Hematopoietic multipotent progenitor cell treated with erythropoietin and hydrocortisone succinate and interleukin-3 and kit ligand, for 8 days (in vitro differentiated cells): ENCODE data around the gene PCBP2.

Source experiments
- DNase-seq: peaks from one replicate; pipeline ENCODE4 v3.0.0-alpha.2; 2015

PCBP2 gene

DNA sequence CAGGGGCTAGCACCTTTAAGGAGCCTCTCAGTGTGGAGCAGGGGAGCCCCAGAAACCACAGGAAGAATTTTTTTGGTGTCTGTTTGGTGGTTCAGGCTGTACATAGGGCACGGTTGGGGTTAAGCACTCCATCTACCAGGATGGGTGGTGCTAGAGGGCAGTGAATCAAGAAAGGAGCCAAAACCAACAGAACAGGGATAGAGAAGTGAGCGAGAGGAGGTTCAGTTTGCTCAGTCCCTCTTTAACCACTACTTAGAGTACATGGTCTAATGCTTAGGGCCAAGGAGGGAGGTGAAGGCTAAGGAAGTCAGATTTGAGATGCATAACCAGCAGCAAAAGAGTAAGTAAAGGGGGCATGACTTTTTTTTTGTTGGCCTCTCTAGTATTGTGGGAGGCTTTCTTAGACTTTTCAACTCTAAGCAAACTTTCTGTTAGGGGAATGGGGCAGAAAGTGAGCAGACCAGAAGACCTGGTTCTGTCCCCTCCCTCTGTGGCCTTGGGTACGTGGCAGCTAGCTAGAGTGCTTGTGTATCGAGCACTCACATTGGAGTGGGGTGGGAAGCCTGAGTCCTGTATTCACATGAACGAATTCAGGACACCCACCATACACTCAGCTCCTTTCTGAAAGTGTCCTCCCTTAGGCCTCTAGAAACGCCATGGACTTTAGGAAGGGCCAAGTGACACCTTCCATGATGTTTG lies 62.0 kb downstream of the PCBP2 start:
- no peak for DNase-seq

DNA sequence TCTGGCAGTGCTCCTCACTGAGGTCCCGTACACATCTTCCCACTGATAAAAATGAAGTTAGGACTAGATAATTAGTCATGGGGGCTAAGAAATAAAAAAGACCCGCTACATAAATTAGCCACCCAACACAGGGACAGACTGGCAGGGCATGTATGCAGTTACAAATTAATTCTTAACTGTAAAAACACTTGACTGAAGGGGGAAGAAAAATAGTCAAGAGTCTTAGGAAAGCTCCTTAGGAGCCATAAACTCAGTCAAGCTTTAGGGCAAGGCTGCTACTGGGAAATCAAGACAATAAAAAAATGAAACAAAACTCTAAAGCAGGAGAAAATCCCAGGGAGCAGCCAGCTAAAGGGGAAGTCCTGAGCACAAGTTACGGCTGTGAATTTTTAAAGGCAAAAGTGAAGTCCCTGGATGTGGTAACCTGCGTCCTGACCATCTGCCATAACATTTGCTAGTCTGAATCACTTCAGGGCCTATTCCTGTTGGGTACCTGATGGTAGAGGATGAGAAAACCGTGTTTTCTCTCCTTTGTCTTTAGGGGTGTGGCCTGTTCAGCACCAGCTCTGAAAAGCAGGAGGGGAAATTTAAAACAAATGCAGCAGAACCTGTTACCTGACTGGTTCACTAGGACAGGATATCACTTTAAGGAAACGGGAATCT lies 62.9 kb downstream of the PCBP2 start:
- DNase-seq = no peak

DNA sequence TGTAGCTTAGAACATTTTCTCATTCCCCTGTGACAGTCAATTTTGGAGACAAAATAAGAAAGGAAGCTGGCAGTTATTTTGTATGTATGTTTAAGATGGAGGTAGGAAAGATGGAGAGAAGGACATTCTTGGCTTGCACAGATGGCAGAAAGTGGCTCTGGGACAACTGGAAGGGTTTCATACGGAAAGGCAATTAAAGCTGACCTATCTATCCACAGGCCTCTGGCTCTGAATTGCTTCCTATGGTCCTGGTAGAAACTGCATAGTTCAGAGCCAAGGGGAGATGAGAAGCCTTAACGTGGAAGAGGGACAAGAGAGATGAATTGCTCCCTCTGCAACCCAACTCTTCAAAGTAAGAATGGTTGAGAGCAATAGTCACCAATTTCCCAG lies 63.4 kb downstream of the PCBP2 start:
- no peak for DNase-seq

DNA sequence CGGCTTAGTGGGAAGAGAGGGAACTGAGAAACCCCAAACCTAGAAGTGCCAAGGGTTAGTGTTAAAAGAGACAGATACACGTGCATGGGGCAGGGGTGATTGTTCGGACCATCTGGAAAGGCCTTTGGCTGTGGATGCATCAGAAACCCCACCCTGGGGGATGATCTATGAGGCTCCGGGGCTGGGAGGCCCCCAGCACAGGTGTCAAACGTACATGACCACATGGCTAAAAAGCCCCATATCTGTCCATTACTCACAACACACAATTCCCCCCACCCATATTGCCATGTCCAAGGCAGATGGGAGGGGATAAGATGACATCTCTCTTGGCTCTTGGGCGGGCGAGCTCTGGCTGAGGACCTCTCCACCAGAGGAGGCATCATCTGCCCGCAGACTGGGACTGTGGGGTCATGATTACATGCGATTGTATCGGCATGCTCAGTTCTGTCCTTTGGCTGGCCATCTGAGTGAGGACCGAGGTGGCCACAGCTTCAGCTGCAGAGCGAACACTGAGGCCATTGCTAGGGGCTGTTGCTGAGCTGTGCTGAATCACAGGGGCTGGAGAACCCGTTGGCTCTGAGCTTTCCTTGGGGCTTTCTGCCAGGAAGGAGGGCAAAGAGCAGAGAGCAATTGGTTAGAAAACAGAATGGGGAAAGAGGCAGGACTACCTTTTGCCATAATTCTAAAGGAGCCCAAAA lies 65.0 kb downstream of the PCBP2 start:
- DNase-seq = no peak

DNA sequence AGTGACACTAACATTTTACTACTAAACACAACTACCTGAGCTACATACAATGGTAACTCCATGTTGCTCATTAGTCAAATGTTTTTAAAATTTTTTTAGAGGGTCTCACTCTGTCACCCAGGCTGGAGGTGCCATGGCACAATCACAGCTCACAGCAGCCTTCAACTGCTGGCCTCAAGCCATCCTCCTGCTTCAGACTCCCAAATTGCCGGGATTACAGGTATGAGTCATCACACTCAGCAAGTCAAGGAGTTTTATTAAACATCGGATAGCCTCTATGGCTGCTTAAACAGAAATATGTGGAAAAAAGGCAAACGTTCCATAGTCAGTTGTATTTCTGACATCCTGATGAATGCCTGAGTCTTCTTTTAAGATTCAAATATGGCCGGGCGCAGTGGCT lies 66.5 kb downstream of the PCBP2 start:
- DNase-seq = no peak

DNA sequence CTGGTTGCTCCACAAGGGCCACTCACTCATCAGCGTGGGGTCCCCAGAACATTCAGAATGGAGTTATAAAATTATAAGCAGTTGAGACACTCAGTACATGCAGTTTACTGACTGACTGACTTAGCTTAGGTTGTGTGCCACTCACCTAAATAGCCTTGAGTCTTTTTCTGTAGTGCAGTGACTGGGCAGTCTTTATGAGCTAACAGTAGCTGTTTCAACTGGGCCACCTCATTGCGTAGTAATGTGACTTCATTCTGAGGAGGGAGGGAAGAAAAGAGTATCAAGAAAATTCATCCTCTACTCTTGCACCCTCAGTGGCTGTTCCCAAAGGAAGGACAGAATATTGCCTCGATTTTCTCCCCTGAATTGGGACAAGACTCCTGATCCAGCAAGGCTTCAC lies 71.2 kb downstream of the PCBP2 start:
- DNase-seq = no peak

DNA sequence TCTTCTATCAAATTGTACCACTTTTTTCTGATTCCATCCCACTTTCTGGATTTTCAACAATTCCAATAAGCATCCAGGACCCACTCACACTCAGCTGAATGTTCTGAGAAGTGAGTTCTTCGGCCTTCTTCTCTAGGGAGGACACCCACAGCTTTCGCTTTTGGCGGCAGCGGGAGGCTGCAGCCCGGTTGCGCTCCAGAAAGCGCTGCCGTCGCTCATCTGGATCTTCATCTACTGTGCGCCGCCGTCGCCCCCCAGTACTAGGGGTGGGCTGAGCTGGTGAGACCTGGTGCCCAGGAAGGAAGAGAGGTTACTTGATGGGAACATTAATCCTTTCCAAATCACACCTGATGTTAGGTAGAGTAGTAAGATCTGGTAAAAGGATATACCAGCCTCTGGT lies 72.6 kb downstream of the PCBP2 start:
- no peak for DNase-seq

DNA sequence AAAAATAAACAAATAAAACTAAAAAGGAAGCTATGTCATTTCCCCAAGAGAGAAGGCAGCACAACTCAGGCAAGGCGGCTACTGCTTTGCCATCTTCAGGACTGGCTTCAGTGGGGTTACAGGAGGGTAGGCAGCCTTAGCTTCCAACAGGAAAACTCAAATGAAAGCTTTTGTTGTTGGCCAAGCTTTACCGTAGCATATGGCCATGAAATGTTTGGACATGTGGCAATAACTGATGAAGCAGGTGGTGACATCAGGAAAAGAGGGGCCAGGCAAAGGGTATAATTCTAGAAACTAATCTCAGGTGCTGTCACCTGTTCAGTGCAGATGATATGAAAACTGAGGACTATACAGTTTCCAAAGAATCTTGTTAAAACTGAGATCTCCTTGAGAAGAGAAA lies 78.2 kb downstream of the PCBP2 start:
- DNase-seq = no peak
